HG02623 (cell line): Measurements from ENCODE around the gene THSD7B.
"Not testable (repeated sequence)": the region's sequence is repeated elsewhere in the genome, so short reads cannot be mapped to it uniquely, and the experiment has no call there.

Experiments used
- ATAC-seq: cut with Tn5 transposase; IDR thresholded peaks from one replicate; pipeline ENCODE4 v1.9.1; 2021; ENCODE audit warnings: moderate library complexity; ENCODE audit not compliant: unreplicated experiment

Gene THSD7B

DNA sequence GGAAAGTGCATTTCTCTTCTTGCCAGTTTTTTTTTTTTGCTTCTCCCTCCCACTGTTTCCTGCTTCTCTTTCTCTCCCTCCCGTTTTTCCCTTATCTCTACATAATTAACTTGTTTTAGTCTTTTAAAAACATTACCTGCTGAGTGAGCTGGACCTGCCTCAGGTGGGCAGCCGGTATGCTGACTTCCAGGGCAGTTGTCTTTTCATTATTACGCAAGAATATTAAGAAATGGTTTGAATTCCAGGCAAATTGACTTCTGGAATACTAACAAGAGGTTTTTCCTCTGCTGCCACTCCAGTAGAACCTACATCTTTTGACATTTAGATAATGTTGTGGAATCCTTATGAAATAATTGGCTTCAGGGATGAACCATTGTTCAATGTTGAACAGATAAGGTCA lies 161.8 kb downstream of the THSD7B start:
- ATAC-seq: no peak

DNA sequence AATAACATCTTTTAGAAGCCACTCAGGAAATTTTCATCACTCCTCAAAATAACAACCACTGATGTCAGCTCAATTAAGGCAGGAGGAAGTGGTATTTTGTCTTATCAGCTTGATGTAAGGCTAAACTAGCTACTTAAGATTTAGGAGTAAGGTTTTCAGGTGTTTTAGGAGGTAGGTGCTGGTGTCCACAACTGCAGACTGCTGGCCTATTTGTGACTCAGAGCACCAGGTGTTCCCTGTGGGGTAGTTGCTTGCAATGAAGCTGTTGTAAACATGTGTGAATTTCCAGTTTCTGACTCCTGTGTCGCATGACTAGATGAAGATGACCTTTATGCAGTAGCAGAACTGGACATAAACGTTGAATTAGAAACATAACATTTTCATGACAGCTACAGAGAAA lies 164.2 kb downstream of the THSD7B start:
- ATAC-seq: no peak

DNA sequence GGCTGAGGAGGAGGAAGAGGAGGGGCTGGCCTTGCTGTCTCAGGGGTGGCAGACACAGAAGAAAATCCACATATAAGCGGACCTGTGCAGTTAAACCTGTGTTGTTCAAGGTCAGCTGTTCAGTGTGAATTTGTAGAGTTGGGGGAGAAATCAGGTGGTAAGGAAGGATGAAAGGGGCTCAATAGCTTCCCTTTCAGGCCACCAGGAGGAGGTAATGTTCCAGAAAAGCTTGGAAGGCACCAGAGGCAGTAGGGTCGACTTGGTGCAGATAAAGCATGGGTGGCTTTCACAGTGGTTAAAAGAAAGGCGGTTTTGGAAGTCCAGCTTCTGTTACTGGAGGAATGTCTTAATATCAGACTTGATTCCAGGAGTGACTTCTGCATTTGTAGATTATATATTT lies 167.4 kb downstream of the THSD7B start:
- ATAC-seq: no peak

DNA sequence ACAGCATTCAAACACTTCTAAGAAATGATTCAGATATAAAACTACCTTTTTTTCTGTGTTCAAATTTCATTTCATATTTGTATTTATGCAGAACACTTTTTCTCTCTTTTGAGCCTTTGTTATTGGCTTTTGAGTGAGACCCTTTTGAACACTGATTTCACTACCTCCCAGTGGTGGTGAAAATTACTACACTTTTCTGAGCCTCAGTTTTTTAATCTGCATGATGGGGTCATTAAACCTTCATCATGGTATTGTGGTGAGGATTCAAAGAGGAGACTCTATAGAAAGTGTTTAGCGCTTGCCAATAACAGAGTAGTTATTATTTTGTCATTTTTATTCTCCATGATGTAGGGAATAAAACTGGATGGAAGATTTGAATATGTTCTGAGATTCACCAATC lies 169.8 kb downstream of the THSD7B start:
- ATAC-seq: no peak

DNA sequence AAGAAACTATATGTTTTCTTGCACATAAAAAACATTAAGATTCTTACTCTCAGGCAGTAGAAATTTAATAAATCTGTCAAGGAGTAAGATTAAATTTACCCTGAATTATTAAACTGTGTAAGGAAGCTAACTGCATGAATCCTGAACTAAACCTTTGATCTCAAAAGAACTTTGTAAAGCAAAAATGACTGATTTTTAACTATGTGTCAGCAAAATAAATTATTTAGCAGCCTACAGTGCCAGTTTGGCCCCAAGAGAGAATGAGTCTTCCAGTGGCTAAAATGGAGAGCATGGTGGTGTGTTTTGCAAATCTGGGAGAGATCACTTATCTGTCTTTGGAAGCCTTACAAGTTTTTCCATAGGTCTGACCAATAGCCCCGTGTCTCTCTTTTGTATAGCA lies 190.7 kb downstream of the THSD7B start:
- ATAC-seq: no peak

DNA sequence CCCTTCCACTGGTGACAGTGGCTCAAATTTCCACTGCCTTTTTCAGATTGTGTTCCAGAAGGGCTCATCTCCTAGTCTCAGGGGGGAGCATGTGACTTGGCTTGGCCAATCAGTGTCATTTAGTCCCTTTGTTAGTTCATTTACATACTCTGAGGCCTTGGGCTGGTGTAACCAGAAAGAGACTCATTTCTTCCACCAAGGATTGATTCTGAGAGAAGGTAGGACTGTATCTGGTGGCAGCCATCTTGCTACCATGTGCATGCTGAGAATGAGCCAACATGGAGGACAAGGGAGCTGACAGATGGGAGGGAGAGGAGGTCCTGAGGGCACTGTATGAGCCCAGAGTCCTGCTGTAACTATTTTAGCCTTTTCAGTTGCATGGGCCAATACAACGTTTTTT lies 191.7 kb downstream of the THSD7B start:
- no peak for ATAC-seq

DNA sequence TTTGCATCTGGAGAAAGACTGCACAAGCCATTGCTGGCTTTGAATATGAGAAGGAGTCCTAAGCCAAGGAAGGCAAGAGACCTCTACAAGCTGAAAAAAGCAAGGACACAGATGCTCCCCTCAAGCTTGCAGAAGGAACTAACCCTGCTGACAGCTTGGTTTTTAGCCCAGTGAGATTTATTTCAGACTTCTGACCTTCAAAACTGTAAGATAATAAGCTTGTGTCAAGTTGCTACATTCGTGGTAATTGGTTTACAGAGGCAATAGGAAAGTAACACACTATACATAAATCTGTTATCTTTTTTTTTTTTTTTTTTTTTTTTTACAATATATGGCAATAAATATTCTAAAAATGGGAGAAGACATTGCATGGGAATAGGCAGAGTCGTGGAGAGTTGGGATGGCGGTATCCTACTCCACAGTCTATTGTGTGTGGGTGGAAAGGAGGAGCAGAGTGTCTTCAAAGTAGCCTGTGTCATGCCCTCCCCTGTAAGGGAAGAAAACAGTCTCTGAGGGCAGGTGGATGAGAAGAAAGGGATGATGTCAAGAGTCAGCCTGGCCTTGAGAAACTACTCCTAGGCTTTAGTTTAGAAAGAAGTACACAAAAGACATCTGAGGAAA lies 196.9 kb downstream of the THSD7B start:
- no peak for ATAC-seq

DNA sequence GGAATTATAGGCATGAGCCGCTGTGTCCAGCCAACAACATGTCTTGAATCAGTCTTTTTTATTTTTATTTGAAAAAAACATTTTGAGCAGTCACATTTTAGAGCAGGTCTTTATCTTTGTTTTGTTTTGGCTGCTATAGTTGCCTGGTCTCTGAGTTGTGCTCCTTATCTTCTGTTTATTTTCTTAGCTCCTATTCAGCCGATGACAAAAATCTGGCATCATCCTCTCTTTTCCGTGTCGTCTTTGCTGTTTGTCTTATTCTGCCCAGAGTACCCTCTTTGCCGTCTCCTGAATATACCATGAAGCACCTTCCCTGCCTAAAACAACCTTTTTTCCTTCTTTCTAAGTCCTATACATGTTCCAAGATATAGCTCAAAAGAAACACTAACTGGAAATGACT lies 201.1 kb downstream of the THSD7B start:
- ATAC-seq: no peak

DNA sequence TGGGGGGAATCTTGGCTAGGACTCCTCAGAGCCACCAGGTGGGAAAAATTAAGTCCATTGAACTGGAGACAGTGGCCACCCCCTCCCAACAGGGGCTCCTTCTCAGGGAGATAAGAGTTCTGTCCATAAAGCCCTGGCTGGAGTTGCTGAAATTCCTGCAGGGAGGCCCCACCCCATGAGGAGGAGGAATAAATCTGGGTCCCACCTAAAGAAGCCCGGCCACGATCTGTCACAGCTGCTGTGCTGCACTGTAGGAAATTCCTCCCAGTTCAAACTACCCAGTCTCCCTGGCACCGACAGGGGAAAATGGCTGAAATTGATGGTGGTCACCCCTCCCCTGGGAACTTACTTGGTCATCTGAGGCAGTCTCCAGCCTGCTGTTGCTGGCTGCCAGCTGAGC lies 215.0 kb downstream of the THSD7B start:
- no peak for ATAC-seq

DNA sequence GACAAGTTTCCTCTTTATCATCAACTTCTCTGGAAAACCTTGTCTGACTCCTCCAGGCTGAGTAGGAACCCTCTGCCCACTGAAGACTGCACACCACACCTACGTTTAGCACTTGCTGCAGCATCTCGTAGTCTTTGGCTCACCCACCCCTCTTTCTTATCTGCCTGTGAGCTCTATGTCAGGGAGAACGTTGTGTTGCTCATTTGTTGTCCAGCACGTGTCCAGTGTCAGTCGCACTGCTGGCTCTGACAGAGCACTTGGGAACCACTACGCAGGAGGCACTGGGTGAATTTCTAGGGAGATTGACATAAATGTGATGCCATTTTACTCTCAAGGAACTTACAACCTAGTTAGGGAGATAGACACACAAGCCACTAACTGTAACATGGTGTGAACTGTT lies 216.3 kb downstream of the THSD7B start:
- not testable (repeated sequence) for ATAC-seq

DNA sequence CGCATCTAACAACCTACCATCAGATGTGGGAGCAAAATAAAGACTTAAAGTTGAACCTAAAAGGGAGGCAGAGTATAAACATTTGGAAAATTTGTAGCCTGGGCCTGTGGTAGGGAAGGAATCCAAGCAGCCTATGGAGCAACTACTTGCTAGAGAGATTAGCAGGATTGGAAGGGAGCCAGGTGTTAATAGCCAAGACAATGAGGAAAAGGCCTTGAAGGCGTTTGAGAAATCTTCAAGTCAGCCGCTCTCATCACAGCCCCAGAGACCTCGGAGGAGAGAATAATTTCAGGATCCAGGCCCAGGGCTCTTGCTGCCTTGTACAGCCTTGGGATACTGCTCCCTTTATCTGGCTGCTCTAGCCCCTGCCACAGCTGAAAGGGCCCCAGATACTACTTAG lies 219.7 kb downstream of the THSD7B start:
- ATAC-seq: no peak

DNA sequence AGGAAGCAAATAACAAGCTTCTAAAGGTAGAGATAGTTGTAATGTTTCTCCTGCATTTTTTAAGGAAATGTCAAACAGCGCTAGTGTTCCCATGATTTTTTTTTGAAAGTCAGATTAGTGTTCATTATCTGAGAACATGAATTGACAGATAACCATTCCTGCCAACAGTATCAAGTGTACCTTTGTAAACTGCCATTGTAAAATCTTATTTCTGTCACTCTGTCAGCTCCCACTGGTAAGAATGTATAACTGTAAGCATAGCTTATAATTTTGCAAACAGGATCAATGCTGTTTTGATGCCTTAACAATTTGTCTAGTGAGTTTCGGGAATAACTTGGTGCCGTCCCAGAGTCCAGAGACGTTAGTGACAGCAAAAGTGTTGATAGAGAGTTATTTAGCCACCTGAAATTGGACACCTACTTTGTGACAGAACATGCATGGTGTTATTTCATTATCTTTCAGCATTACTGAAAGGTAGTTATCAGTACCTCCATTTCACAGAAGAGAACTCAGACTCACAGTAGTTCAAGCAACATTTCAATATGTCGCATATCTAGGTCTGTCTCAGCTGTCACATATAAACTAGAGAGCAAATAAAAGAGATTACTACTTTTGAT lies 221.4 kb downstream of the THSD7B start:
- ATAC-seq: no peak

DNA sequence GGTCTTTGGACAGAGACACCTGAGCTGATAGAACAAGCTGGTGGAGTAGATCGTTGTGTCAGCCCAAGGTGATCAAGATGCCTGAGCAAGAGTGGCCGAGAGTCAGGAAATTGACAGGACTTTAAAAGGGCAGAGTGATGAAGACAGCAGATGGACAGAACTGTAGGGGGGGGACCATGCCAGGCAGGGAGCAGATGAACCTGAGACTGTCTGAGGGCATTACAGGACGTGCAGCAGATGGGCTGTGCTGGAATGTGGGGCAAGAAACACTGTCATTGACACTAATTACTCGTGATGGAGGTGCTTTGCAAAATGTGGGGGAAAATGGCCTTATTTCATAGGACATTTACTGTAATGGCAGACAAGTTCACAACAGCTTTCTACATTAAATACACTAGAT lies 225.0 kb downstream of the THSD7B start:
- no peak for ATAC-seq

DNA sequence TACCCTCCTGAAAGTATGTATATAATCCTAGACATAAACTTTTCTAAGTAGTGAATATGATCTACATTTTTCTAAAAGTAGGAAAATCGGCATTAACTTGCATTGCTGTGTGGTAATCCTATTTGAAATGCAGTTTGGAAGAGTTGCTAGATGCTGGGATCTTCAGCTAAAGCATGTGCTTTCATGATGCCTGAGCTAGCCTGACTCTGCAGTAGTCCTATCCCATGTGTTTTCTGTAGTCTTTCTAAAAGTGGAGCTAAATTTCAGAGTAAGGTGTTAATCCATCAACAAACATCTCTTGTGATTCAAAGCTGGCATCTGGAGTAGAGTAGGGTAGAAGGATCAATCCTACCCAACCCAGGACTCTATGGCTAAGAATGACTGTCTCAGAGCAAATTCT lies 229.4 kb downstream of the THSD7B start:
- no peak for ATAC-seq

DNA sequence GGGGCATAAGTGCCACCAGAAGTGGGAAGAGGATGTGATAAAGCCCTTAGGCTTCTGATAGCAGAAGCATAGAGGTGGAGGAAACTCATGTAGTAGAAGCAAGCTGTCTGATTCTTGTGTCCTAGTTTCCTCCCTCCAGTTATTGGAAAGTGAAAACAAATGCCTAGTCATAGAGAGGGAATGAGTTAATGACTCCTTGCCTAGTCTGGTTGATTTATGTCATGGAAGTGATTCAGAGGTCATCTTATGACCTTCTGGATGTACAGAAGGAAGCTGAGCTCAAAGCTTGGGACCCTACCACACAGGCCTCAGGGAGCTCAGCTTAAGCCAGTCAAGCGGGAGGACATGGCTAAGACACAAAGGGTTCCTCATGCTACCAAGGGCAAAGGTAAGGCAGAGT lies 232.2 kb downstream of the THSD7B start:
- no peak for ATAC-seq

DNA sequence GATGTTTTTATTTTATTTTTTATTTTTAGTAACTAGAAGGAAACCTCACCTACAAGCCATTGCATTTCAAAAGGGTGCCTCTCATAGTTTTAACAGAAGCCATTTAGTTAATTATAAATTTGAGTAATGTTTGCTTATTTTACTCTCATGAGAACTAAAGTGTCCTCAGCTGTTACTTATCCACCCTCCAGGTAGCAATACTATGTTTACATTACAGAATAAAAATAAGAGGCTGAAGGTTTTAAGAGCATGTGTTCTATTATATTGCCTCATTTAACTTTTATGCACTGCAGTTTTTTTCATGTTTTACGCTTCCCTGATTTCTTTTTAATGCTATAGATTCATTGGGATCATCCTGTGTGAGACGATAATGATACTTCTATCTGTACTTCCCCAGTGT lies 235.5 kb downstream of the THSD7B start:
- no peak for ATAC-seq

DNA sequence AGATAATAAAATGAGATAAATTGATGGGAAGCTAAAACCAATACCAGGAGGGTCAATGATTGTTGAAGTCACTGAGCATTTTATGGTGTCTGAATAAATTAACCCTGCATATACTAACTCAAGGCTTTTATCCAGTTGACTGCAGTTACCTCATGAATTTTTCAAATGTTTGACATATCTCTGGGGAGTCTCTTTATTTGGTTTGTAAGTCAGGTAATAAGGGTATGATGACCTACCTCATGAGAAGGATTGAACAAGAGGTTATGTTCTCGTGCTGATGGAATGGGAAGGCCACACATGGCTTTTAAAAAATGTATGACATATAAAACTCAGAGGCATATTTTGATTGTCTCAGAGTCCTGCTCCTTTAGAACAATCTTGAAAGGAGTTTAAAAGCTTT lies 237.6 kb downstream of the THSD7B start:
- ATAC-seq: no peak

DNA sequence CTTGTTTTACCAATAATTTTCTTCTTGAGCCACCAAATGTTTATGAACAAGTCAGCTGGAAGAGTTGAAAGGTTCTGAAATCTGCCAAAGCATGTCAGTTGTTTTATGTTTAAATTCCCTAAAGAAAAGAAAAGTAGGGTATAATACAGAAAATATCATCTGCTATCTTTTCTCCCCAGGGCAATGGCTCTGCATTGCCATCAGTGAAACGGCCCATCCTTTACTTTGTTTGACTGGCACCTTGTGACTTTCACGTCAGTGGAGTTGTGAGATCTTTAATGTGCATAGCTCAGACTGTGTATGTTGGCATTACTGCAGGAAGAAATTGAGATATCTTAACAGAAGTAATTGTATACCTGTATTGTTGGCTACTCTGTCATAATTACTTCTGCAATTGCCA lies 239.9 kb downstream of the THSD7B start:
- ATAC-seq: no peak

DNA sequence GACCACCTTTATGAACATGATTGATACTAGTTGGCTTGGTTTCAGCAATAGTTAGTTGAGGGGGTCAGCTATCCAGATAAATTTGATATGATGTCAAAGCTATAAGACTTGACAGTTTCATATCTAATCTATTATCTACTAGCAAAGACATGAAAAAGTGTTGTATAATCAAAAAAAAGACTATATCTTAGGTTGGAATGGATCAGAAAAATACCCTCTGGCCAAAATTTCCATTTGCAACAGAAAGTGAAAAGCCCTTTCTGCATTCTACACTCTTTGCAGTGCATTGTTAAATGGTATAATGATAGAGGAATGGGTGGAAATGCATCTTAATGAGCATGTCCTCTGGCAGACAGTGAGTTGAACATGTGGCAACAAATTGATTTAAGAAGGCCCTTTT lies 242.6 kb downstream of the THSD7B start:
- no peak for ATAC-seq

DNA sequence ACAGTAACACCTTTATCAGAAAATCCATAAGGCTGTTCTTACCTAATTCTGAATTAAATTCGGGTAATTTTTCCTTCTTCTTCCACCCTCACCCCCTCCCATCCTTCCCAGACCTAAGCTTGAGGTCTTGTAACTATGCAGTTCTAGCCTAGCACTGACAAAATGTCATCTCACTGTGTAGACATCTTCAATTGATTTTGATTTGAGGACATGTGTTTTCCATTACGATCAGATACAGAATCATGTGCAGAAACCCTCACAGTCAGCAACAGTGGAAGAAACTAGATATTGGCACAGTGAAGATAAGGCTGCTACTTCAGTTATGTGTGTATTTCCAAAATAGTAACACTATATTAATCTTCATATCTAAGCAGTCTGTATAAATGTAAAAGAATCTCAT lies 244.6 kb downstream of the THSD7B start:
- no peak for ATAC-seq

DNA sequence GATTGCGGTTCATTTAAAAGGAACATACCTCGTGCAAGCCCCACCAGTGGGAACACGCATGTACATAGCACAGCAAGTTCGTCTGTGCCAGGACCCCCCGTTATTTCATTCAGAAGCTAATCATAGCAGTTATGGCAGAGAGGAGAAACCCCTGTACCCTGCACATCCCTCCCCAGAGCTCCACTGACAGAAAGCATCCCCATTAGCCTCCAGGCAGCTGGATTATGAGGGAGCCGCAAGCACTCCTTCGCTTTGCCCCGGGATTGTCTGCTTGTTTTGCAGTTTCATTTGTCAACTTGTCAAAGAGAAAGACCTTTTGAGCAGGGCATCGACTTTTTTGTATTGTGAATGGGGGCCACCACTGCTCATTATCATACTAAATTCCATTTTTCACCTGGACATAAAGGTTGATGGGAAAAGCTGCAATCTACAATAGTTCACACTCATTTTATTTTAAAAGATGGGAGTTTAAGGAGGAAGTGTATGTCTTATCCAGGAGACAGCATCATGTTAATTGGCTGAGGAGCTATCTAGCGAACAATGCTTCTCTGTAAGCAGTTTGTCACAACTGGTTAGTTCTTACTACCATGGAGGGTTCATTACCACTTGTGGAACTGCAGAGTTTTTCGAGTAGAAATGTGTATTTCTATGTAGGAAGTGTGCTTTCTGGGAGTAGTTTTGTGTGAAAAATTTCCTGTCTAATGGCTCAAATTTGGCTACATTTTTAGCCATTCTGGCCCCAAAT lies 255.3 kb downstream of the THSD7B start:
- no peak for ATAC-seq

DNA sequence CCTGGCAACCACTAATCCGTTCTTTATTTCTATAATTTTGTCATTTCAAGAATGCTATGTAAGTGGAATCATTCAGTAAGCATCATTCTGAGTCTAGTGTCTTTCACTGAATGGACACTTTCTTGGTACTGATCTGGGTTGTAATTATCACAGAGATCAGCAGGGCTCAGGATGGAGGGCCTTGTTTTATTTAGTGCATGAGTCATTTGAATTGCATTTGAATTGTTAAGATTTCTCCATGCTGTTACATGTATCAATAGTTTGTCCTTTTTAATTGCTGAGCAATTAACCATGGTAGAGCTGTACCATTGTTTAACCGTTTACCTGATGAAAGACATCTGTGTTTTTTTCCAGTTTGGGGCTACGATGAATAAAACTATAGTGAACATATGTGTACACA lies 256.4 kb downstream of the THSD7B start:
- no peak for ATAC-seq

DNA sequence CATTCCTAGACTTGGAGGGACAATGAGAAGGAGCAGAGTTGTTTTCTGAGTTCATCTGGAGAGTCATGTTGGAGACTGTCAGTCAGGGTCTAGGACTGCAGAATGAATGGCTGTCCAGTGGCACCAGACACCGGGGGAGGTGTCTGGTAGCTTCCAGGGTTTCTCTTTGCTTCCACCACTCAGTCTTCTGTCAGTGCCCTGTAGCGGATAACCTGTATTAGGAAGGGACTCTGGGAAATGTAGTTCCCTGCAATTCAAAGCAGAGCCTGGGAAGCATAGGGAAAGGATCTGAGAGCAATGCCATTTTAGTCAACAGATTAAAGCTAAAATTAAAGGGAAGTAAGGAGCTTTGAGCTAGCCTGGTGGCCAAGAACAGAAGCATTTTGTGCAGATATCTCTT lies 257.9 kb downstream of the THSD7B start:
- no peak for ATAC-seq
